Subcutaneous adipose tissue (tissue), 4 donors: ENCODE measurements around the gene LRRC1. TPM values are rescaled to one million over a fixed set of nuclear protein-coding genes. Genes with fewer than 3 reads are reported as not detected.

Experiments used
- total RNA-seq, 4 donors: library from RNA; depleted of rRNA; stranded (reverse); fragments of >200 nt; gene quantifications; one replicate each; pipeline ENCODE4 v1.1.0, GENCODE V29; 2016
- TF ChIP-seq, protein P1 (sequence below): fragments of 450-650 bp; IDR thresholded peaks from one replicate; pipeline ENCODE4 v1.5.1; 2016; ENCODE audit warnings: low read depth, mild to moderate bottlenecking, control low read depth, antibody characterized with exemption, moderate library complexity

Gene LRRC1
- total RNA-seq, 4 donors from 2014 or later: 10.5 to 28.3 (median 18.0) TPM

DNA sequence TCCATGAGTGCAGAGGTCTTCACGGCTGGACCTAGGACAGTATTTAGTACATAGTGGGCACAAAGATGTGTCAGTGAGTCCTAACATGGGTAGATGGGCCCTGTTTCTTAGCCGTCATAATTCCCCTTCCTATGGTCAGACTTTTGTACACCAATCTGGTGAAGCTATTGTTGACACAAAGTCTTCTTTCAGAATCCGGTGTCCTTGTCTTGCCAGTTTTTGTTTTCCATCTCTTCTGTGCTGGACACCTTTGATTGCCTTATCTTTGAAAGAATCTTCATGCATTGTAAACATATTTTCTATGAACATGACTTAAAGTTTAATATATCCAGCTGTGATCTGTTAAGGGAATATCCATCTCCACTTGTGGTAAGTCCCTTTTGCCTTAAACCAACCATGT lies 4.5 kb downstream of the LRRC1 start:
- TF ChIP-seq, protein P1, sequence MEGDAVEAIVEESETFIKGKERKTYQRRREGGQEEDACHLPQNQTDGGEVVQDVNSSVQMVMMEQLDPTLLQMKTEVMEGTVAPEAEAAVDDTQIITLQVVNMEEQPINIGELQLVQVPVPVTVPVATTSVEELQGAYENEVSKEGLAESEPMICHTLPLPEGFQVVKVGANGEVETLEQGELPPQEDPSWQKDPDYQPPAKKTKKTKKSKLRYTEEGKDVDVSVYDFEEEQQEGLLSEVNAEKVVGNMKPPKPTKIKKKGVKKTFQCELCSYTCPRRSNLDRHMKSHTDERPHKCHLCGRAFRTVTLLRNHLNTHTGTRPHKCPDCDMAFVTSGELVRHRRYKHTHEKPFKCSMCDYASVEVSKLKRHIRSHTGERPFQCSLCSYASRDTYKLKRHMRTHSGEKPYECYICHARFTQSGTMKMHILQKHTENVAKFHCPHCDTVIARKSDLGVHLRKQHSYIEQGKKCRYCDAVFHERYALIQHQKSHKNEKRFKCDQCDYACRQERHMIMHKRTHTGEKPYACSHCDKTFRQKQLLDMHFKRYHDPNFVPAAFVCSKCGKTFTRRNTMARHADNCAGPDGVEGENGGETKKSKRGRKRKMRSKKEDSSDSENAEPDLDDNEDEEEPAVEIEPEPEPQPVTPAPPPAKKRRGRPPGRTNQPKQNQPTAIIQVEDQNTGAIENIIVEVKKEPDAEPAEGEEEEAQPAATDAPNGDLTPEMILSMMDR: no peak

GRCh38 chr6:53801022-53801421 lies 6.2 kb downstream of the LRRC1 start:
- TF ChIP-seq, protein P1: no peak

DNA sequence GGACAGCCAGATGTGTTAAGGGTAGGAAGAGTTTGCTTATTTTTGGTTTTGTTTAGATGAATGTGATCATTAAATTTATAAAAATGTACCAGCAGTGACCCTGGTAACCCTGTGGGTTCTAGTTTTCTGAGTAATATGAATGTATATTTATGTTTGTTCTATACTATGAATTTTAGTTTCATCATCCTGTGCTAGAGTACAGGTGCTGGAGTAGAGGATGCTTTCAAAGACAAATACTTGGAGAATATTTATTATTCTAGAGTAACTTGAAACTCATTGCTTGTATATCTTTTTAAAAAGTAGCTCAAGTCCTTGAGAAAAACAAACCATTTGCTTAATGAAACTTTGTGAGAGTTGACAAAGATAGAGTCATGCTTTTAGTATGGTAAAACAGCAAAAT lies 7.8 kb downstream of the LRRC1 start:
- TF ChIP-seq, protein P1: no peak

DNA sequence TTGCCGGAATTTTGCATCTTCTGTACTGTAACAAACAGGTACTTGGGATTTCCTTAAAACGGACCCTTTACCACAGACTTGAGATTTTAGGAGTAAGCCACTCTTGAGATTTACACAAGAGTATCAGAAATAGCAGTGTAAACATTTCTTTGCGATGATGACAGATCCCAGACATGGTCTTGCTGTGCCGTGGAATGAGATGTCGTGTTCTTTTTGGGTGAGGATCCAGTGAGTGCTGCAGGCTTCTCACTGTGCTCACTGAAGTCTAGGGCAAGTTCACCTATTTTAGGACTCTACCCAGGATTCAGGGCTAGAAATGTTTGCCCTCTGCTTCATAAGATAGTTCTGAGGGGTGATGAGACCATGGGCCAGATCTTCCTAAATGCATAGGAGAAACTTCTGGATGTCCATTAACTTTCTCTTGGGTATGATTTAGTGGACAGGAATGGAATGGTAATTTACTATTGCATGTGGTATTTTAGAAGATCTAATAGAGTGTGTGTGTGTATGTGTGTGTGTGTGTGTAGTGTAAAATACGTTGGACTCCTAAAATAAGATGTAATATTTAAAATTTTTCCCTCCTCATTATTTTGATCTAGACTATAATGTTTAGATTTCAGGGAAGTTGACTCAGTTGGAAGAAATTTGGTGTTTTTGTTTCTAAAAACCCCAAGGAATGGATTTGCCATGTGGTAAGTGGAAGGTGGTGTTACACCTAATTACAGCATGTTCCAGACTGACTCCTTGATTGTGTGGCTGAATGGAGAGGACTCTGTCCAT lies 8.5 kb downstream of the LRRC1 start:
- TF ChIP-seq, protein P1: no peak

DNA sequence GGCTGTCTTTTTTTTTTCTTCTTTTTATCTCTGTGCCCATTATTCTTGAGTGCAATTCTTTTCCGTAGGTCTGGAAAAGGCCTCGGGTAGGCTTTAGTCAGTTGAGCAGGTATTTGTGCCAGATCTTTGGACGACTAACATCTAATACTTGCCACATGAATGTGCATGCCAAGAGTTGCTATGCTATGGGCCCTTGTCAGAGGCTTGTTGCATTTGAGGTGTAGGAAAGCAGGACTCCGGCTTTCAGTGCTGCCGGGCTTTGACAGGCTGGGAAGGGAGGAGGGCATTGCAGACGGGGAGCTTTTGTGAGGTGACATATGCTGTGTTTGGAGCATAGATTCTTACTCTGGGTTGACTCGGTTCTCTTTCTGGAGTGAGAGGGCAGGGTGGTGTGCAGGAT lies 10.2 kb downstream of the LRRC1 start:
- TF ChIP-seq, protein P1: no peak

DNA sequence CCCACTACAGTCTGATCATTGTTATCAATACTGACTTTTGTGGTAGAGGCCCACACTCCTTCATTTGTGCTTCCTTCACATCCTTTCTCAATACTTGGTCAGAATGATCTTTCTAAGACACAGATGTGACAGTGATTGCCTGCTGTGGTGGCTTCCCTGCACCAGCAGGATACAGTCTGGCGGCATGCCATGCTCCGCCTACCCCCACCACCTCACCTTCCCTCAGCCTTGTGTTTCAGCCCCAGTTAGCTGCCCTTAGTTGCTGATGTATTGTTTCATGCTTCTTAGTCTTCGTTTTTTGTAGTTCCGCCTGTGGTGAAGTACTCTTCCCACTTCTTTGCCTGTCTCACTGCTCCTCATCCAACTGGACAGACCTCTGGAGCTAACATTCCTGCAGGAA lies 10.9 kb downstream of the LRRC1 start:
- TF ChIP-seq, protein P1: no peak

DNA sequence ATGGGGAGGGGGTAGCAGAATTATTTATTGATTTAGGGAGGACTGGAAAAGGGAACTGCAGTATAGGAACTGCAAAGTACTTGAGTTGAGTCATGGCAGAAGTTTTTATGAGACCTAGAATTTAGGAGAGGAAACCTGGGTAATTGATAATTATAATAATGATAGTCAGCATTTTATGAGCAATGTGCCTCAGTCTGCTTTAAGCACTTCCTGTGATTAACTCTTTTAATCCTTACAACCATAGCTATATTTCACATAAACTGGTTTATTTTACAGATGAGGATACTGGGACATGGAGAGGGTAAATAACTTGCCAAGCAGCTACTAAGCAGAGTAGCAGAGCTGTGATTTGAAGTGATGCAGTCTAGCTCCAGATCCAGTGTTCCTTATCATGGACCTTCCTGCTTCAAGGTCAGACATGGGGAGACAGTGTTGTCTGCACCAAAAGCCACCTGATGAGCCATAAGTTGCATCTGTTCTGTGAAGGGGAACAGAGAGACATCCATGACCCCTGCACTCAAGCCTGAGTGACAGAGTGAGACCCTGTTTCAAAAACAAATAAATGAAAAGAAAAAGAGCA lies 13.6 kb downstream of the LRRC1 start:
- TF ChIP-seq, protein P1: no peak
